Spleen (tissue), 7 donors: ENCODE results near the gene ATG10.

Experiments
- CTCF ChIP-seq, 11 experiments: fragments of 200-600 bp in 7 of 11; fragments of 450-650 bp in 4 of 11; sonication (generic) in 4 of 11; IDR thresholded peaks in 8 of 11; conservative IDR thresholded peaks in 3 of 11; 1 replicate in 7 of 11; 2 replicates in 4 of 11; pipeline versions ENCODE4 v1.4.0 to v1.8.0; 2016 to 2021; ENCODE audit warnings: antibody characterized with exemption in 11 of 11, inconsistent platforms in 4 of 11, mild to moderate bottlenecking in 1 of 11
- POLR2A ChIP-seq, 3 donors: fragments of 450-650 bp; IDR thresholded peaks; one replicate each; pipeline ENCODE4 v1.5.1; 2017; ENCODE audit warnings: antibody characterized with exemption in 3 of 3, mild to moderate bottlenecking in 1 of 3
- POLR2AphosphoS5 ChIP-seq, 3 donors: sonication (generic); formaldehyde crosslinking; IDR thresholded peaks; one replicate each; pipeline ENCODE4 v1.5.1; 2017; ENCODE audit warnings: antibody characterized with exemption in 3 of 3
- donor health status: DM: no; HTN: no; CAD: no; lungs with moderate emphysema.
- donor health status: DM: no; HTN: no; CAD: no.
- donor health status: DM: no; HTN: no; CAD: no.

- TF ChIP-seq CTCF (IDR thresholded peaks at IDR 0.05 in 8 of 11, conservative IDR thresholded peaks at IDR 0.05 in 3 of 11) = no peak
- no peak for TF ChIP-seq POLR2A (IDR thresholded peaks at IDR 0.05)
- TF ChIP-seq POLR2AphosphoS5 (IDR thresholded peaks at IDR 0.05) = no peak
These were observed 305.8 kb downstream of the ATG10 start for GRCh38 chr5:82277613-82277986.
